KMS-11 (cell line): Measurements from ENCODE around the gene ACP4.

Experiments
- H2AFZ ChIP-seq: fragments of 200-600 bp; sonication (generic); 2 replicates; pipeline ENCODE4 v1.6.1; 2016; ENCODE audit warnings: antibody characterized with exemption, mixed run types, low read depth
- H3K27ac ChIP-seq: fragments of 200-600 bp; sonication (generic); 2 replicates; pipeline ENCODE4 v1.6.1; 2016; ENCODE audit warnings: mild to moderate bottlenecking, mixed run types
- H3K27me3 ChIP-seq: fragments of 200-600 bp; sonication (generic); 2 replicates; pipeline ENCODE4 v1.6.1; 2017; ENCODE audit warnings: mild to moderate bottlenecking, low read depth, mixed run types, moderate library complexity; ENCODE audit not compliant: insufficient read depth
- H3K36me3 ChIP-seq: fragments of 200-600 bp; sonication (generic); 2 replicates; pipeline ENCODE4 v1.6.1; 2017; ENCODE audit warnings: mild to moderate bottlenecking, mixed run types; ENCODE audit not compliant: insufficient read depth
- H3K4me1 ChIP-seq: fragments of 200-600 bp; sonication (generic); 2 replicates; pipeline ENCODE4 v1.6.1; 2016; ENCODE audit warnings: mild to moderate bottlenecking, low read depth, mixed run types; ENCODE audit not compliant: poor library complexity, severe bottlenecking
- H3K4me2 ChIP-seq: fragments of 200-600 bp; sonication (generic); 2 replicates; pipeline ENCODE4 v1.7.0; 2016; ENCODE audit warnings: mild to moderate bottlenecking, mixed run types
- H3K4me3 ChIP-seq: fragments of 200-600 bp; sonication (generic); IDR thresholded peaks from 2 replicates; pipeline ENCODE4 v1.6.1; 2017; ENCODE audit warnings: low read depth, low read length, mixed read lengths; ENCODE audit not compliant: insufficient read depth
- H3K79me2 ChIP-seq: fragments of 200-600 bp; sonication (generic); 2 replicates; pipeline ENCODE4 v1.6.1; 2016; ENCODE audit warnings: low read depth, mixed run types; ENCODE audit not compliant: insufficient read depth
- H3K9ac ChIP-seq: fragments of 200-600 bp; sonication (generic); 2 replicates; pipeline ENCODE4 v1.6.1; 2016; ENCODE audit warnings: mild to moderate bottlenecking, mixed run types
- H4K20me1 ChIP-seq: fragments of 200-600 bp; sonication (generic); 2 replicates; pipeline ENCODE4 v1.6.1; 2016; ENCODE audit warnings: mild to moderate bottlenecking, mixed run types; ENCODE audit not compliant: insufficient read depth
- CTCF ChIP-seq: fragments of 200-600 bp; sonication (generic); conservative IDR thresholded peaks from 2 replicates; pipeline ENCODE4 v1.6.1; 2017; ENCODE audit warnings: low read depth, mild to moderate bottlenecking, antibody characterized with exemption, low read length, moderate library complexity, mixed read lengths

ACP4 gene

GRCh38 chr19:50796634-50797428, 6.6 kb downstream of the ACP4 start:
- Histone ChIP-seq H3K27ac (no peak overlapping the region; the same call in 1 of the 2 replicates), H3K4me1 (peaks cover 55% of the 10 kb centered on the region), H3K36me3 (peaks cover 10% of the 10 kb centered on the region; the same call in 1 of the 2 replicates), H2AFZ (no peak overlapping the region), H3K9ac (no peak overlapping the region), H3K4me2 (no peak overlapping the region), H3K79me2 (peaks cover 20% of the 10 kb centered on the region), H4K20me1 (peaks cover 11% of the 10 kb centered on the region; the same call in 1 of the 2 replicates), H3K27me3 (no peaks in the 10 kb centered on the region), H3K4me3 (no peak overlapping the region)
- TF ChIP-seq CTCF, result no peak

- no peak overlapping the region for H3K4me2 ChIP-seq
- H2AFZ ChIP-seq, result no peak overlapping the region
- no peak overlapping the region; the same call in 1 of the 2 replicates for H3K27ac ChIP-seq
- peaks cover 26% of the 10 kb centered on the region for H3K79me2 ChIP-seq
- peaks cover 61% of the 10 kb centered on the region for H3K4me1 ChIP-seq
- no peak for TF ChIP-seq CTCF
- no peaks in the 10 kb centered on the region for H3K27me3 ChIP-seq
- peaks cover 14% of the 10 kb centered on the region; the same call in 1 of the 2 replicates for H3K36me3 ChIP-seq
- H3K4me3 ChIP-seq, result no peak overlapping the region
- peaks cover 17% of the 10 kb centered on the region; the same call in 1 of the 2 replicates for H4K20me1 ChIP-seq
- H3K9ac ChIP-seq, result no peak overlapping the region
These were observed 7.2 kb downstream of the ACP4 start for GRCh38 chr19:50797429-50797780.

- peaks cover 14% of the 10 kb centered on the region; the same call in 1 of the 2 replicates for H3K36me3 ChIP-seq
- peaks cover 23% of the 10 kb centered on the region; the same call in 1 of the 2 replicates for H4K20me1 ChIP-seq
These were observed 7.8 kb downstream of the ACP4 start for GRCh38 chr19:50797781-50798658.

More at GRCh38 chr19:50797781-50798658, 7.8 kb downstream of the ACP4 start:
- Histone ChIP-seq H3K9ac (no peak overlapping the region), H3K4me3 (no peak overlapping the region), H3K27me3 (no peaks in the 10 kb centered on the region), H3K79me2 (peaks cover 32% of the 10 kb centered on the region), H3K4me1 (peaks cover 66% of the 10 kb centered on the region), H3K4me2 (no peak overlapping the region), H2AFZ (no peak overlapping the region), H3K27ac (no peak overlapping the region)
- no peak for TF ChIP-seq CTCF
